Mononuclear cell (primary cell): ENCODE data around the gene TMEM134. TPM values are rescaled to one million over a fixed set of nuclear protein-coding genes. Genes with fewer than 3 reads are reported as not detected.
A peak's percentile ranks its signal among the peaks of the same experiment; 100 is the strongest.

ENCODE experiments used
- H3K27me3 ChIP-seq: 2 replicates; pipeline ENCODE4 v1.6.0; 2011; ENCODE audit warnings: low read length, control low read depth; ENCODE audit not compliant: insufficient read depth
- H3K4me1 ChIP-seq: 2 replicates; pipeline ENCODE4 v1.5.1; 2011; ENCODE audit warnings: mild to moderate bottlenecking, low read length, control low read depth; ENCODE audit not compliant: insufficient read depth
- H3K4me3 ChIP-seq: 2 replicates; pipeline ENCODE4 v1.5.1; 2011; ENCODE audit warnings: mild to moderate bottlenecking, low read length, moderate library complexity
- H3K9me3 ChIP-seq: 2 replicates; pipeline ENCODE4 v1.5.1; 2011; ENCODE audit warnings: low read depth, mild to moderate bottlenecking, control low read depth, low read length
- total RNA-seq: library from RNA; depleted of rRNA; stranded (reverse); fragments of >200 nt; gene quantifications from one replicate; pipeline ENCODE4 v1.2.3, GENCODE V29; 2012

TMEM134 gene
- total RNA-seq, 1 donor, result 18.4 TPM

- H3K9me3 ChIP-seq, result no peaks in the 10 kb centered on the region
- peaks cover 72% of the 10 kb centered on the region for H3K4me1 ChIP-seq
- no peaks in the 10 kb centered on the region for H3K27me3 ChIP-seq
- H3K4me3 ChIP-seq, result peak overlapping the region; percentile 74
Observed at GRCh38 chr11:67504005-67504949, 35.2 kb upstream of the TMEM134 start.

DNA sequence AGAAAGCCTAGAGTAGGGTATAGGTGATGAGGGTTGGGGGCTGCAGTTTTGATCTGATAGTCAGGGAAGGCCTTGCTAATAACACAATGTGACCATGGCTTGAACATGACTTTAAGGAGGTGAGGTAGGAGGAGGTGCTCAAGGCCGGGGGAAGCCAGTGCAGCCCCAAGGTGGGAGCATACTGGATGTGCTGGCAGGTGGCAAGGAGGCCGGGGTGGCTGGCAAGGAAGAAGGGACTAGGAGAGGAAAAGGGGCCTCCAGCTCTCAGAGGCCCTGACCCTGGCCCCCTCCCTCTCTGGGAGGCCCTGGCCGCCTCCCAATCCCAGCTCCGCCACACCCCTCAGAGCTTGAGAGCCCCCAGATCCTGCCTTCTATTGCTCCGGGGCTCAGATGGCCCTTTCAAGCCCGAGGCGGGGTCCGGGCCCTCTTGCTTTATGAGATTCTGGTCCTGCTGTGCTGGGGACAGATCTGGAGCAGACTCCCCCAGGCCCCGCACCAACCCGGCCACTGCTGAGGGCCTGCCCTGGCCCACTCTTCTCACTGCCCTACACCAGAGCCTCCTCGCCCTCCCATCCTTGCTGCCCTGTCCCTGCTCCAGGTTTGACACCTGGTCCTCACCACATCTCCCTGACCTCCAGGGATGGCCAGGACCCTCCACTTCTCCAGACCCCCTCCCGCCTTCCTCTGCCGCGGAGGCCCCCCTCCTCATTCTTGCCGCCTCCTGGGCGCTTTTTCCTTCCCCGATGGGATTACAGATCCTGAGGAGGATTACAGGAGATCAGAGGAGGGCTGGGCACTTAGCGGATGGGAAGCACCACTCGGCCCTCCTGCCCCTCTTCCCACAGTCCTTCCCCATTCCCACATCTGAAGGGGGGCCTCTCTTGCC lies 34.3 kb upstream of the TMEM134 start:
- peaks cover 64% of the 10 kb centered on the region for H3K4me1 ChIP-seq

GRCh38 chr11:67502328-67502979 lies 33.4 kb upstream of the TMEM134 start:
- no peaks in the 10 kb centered on the region for H3K27me3 ChIP-seq
- H3K4me1 ChIP-seq, result peaks cover 59% of the 10 kb centered on the region
- no peak overlapping the region for H3K4me3 ChIP-seq
- no peaks in the 10 kb centered on the region for H3K9me3 ChIP-seq

More for the DNA sequence above, 34.3 kb upstream of the TMEM134 start:
- H3K27me3 ChIP-seq, result no peaks in the 10 kb centered on the region
- H3K9me3 ChIP-seq, result no peaks in the 10 kb centered on the region
- peak overlapping the region; percentile 74 for H3K4me3 ChIP-seq

- Histone ChIP-seq H3K9me3 (no peaks in the 10 kb centered on the region), H3K4me3 (no peak overlapping the region), H3K4me1 (peaks cover 53% of the 10 kb centered on the region), H3K27me3 (no peaks in the 10 kb centered on the region)
Observed at GRCh38 chr11:67501854-67502253, 32.8 kb upstream of the TMEM134 start.

DNA sequence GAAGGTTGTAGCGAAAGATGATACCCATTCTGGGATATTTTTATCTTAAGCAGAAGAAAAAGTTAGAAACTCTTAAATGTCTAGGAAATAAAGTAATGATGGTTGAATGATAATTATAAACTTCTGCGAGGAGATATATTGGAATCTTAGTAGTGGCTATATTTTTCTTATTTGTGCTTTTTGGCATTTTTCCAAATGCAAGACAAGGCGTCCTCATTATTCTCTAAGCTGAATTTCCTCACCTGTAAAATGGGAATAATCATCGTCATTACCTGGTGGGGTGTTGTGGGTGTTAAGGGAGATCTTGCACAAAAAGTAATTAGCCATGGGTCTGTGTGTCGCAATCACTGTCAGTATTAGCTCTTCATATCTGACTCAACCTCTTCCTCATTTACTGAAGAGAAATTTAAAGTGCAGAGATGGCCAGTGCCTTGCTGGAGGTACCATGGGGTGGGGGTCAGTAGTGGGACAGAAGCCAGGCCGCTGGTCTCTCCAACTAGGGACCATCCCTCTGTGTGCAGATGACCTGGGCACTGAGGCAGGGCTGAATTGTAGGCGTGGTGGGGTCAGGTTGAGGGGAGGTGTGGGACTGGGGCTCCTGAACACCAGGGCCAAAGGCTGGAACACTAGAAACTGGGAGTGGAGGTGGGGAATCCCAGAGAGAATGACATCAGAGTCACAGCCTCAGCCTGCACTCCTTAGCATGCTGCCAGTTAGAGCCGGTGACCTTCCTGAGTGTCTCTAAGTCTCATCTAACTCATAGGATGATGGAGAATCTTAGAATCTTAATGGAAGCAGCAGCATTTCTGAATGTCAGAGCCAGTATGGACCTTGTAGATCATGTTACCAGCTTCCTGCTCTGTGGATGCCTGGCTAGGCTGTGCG lies 32.0 kb upstream of the TMEM134 start:
- no peak overlapping the region for H3K4me3 ChIP-seq
- H3K4me1 ChIP-seq, result peaks cover 46% of the 10 kb centered on the region
- no peaks in the 10 kb centered on the region for H3K27me3 ChIP-seq
- H3K9me3 ChIP-seq, result no peaks in the 10 kb centered on the region

GRCh38 chr11:67500484-67500821 lies 31.4 kb upstream of the TMEM134 start:
- H3K4me1 ChIP-seq, result peaks cover 39% of the 10 kb centered on the region
- H3K27me3 ChIP-seq, result no peaks in the 10 kb centered on the region
- H3K9me3 ChIP-seq, result no peaks in the 10 kb centered on the region
- H3K4me3 ChIP-seq, result no peak overlapping the region

DNA sequence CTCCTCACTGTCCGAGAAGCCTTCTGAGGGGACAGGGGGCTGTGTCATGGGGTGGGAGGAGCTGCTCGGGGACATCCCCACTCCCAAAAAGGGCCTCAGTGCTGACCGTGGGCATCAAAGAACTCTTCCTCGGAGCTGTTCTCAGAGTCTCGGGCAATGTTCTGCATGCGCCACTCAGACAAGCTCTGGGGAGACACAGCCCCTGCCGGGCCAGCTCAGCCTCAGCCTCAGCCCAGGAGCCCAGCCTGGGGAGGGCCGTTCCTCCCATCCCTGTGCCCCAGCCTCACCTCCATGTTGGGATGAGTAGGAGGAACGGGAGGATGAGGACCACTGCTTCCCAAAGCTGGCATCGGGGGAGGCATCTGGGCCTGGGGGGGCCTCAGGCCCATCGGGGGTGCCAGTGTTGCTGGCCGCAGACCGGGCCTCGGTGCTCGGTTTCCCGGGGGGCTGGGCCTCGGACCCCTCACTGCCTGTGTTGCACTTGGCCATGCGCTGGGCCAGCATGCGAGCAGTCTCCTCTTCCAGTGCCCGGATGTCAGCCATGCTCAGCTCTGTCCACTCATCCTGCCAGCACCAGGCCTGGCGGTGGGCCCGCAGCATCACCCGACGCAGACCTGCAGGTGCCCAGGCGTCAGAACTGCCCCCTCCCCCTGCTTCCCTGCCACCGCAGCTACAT lies 30.9 kb upstream of the TMEM134 start:
- Histone ChIP-seq H3K4me3 (no peak overlapping the region), H3K4me1 (peaks cover 38% of the 10 kb centered on the region)

DNA sequence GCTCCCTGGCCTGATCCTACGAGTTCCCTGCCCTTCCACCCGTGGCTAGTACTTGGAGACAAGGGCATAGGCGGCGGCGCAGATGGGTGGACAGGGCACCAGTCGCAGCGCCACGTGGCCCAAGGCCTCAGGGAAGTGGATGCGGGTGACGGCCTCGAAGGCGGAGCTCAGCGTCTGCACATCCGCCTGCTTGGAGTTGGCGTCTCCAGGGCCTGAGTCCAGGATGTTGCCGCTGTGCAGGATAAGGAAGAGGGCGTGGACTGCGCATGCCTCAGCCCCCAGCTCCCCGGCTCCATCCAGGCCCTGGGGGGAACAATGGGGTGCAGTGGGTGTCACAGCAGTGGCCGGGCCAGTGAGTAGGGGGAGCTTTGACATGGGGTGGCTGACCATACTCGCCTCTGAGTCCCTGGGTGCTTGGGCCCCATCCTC lies 29.5 kb upstream of the TMEM134 start:
- no peaks in the 10 kb centered on the region for H3K9me3 ChIP-seq
- H3K27me3 ChIP-seq, result no peaks in the 10 kb centered on the region
- H3K4me3 ChIP-seq, result no peak overlapping the region
- peaks cover 32% of the 10 kb centered on the region for H3K4me1 ChIP-seq

More for the DNA sequence above, 30.9 kb upstream of the TMEM134 start:
- Histone ChIP-seq H3K9me3 (no peaks in the 10 kb centered on the region), H3K27me3 (no peaks in the 10 kb centered on the region)

DNA sequence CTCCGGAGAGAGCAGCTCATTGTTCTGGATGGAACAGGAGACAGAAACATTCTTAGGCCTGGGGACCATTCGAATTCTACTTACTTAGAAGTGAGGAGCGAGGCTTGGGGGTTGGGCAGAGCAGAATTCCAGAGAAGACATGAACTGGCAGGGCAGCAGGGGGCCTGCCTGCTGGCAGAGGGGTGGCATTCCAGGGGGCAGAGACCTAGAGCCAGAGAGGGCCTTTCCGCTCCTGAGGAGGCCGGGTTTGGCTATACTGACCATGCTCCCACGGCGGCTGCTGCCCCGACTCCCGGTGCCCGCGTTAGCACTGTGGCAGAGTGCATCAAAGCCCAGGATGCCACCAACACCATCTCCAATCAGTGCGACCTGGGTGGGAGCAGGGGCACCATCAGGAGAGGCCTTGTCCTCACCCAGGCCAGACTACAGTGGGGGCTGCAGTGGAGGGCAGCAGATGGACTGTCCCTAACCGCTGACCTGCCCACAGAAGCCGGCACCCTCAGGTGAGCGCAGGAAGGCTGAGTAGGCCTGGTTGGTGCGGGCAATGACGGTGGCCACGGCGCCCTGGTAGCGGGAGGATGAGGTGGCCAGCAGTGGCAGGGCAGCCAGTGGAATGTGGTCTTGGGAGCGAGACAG lies 28.7 kb upstream of the TMEM134 start:
- H3K9me3 ChIP-seq, result no peaks in the 10 kb centered on the region
- no peak overlapping the region for H3K4me3 ChIP-seq
- H3K27me3 ChIP-seq, result no peaks in the 10 kb centered on the region
- peaks cover 24% of the 10 kb centered on the region for H3K4me1 ChIP-seq

- no peaks in the 10 kb centered on the region for H3K9me3 ChIP-seq
- no peak overlapping the region for H3K4me3 ChIP-seq
- no peaks in the 10 kb centered on the region for H3K27me3 ChIP-seq
- H3K4me1 ChIP-seq, result peaks cover 10% of the 10 kb centered on the region
Observed at GRCh38 chr11:67496113-67496512, 27.1 kb upstream of the TMEM134 start.

DNA sequence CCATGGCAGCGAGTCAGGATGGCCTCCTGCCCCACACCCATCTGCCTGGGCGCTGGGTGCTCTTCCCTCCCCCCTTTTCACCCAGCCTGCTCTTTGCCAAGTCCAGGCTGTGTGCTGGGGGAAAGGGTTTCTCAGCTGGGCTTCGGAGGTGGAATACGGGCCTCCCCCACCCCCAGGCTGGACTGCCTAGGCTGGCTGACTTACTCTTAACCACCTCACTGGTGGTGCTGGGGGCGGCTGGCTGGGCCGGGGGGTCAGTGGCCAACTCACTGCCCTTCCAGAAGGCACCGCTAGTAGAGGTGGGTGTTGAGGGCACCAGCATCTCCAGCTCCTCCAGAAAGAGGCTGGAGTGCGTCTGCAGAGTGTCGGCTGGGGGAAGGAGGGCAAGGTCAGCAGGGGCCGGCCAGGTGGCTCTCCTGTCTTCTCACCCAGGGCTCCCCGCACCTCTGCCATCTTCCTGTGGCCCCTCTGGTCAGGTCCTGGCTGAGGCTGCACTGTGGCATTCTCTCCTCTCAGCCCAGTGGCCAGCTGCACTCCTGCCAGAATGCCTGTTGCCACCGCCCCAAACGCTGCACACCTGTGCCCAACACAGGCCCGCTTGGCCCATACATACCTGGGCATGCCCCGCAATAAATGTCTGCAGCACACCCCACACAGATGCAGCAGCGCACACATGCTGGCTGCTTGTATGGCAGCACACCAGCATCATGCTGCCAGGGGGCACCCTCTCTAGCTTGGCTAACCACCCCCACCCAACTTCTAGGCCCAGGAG lies 26.4 kb upstream of the TMEM134 start:
- no peaks in the 10 kb centered on the region for H3K9me3 ChIP-seq
- no peak overlapping the region for H3K4me3 ChIP-seq
- peaks cover 3% of the 10 kb centered on the region for H3K4me1 ChIP-seq
- no peaks in the 10 kb centered on the region for H3K27me3 ChIP-seq

DNA sequence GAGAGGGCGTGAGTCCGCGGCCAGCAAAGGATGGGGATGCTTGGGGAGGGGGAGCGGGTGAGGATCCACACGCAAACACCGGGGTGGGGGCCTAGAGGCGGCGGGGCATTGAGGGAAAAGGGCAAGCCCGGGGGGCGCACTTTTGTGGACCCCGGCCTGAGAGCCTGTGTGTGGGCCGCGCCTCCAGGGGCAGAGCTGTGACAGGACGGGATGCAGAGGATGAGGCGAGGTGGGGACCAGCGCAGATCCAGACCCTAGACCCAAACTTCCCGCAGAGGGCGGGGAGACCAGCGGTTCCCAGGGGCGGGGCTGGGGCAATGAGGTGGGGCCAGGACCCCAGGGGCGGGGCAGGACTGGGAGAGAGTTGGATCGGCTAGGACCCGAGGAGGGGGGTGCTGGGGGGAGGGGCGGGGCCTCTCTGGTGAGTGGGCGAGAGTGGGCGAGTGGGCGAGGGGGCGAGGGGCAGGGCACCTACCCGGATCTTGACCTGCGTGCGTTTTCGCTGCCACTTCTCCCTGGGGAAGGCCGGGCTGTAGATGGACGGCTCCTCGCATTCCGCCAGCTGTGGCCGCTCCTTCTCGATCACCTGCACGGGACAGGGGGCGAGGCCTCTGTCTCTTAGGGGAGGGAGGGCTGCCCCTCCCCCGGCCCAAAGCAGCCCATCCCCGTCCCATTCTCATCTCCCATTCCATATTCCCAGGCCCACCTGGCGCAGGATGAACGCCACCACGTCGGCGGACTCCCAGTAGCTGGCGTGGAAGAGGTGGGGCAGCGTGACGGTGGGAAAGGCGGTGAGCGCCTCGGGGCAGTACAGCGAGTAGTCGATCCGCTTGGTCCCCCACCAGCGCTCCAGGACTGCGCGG lies 25.6 kb upstream of the TMEM134 start:
- Histone ChIP-seq H3K4me3 (no peak overlapping the region), H3K4me1 (no peaks in the 10 kb centered on the region), H3K9me3 (no peaks in the 10 kb centered on the region), H3K27me3 (no peaks in the 10 kb centered on the region)
